HG03469 (cell line): ENCODE measurements around the gene ACOT2.
"Not testable (repeated sequence)": the region's sequence is repeated elsewhere in the genome, so short reads cannot be mapped to it uniquely, and the experiment has no call there.

Experiments used
- ATAC-seq: cut with Tn5 transposase; IDR thresholded peaks from one replicate; pipeline ENCODE4 v1.9.1; 2021; ENCODE audit warnings: mild to moderate bottlenecking, moderate library complexity, moderate number of reproducible peaks; ENCODE audit not compliant: unreplicated experiment

Gene ACOT2, protein sequence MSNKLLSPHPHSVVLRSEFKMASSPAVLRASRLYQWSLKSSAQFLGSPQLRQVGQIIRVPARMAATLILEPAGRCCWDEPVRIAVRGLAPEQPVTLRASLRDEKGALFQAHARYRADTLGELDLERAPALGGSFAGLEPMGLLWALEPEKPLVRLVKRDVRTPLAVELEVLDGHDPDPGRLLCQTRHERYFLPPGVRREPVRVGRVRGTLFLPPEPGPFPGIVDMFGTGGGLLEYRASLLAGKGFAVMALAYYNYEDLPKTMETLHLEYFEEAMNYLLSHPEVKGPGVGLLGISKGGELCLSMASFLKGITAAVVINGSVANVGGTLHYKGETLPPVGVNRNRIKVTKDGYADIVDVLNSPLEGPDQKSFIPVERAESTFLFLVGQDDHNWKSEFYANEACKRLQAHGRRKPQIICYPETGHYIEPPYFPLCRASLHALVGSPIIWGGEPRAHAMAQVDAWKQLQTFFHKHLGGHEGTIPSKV

DNA sequence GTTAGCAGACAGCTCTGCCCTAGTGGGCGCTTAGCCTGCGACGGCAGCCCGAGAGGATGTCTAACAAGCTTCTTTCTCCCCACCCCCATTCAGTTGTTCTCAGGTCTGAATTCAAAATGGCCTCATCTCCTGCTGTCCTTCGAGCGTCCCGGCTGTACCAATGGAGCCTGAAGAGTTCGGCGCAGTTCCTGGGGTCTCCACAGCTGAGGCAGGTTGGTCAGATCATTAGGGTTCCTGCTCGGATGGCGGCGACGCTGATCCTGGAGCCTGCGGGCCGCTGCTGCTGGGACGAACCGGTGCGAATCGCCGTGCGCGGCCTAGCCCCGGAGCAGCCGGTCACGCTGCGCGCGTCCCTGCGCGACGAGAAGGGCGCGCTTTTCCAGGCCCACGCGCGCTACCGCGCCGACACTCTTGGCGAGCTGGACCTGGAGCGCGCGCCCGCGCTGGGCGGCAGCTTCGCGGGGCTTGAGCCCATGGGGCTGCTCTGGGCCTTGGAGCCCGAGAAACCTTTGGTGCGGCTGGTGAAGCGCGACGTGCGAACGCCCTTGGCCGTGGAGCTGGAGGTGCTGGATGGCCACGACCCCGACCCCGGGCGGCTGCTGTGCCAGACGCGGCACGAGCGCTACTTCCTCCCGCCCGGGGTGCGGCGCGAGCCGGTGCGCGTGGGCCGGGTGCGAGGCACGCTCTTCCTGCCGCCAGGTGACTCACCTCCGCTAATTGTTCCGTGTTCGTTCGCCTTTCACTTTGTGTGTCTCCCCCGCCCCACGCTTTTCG is at the start of gene ACOT2:
Gene ACOT2 (plus strand): TSS at position 29 of the 774 bp plus-strand sequence. CDS start 28 bp downstream, at position 57.
- ATAC-seq, result peak; percentile 37

DNA sequence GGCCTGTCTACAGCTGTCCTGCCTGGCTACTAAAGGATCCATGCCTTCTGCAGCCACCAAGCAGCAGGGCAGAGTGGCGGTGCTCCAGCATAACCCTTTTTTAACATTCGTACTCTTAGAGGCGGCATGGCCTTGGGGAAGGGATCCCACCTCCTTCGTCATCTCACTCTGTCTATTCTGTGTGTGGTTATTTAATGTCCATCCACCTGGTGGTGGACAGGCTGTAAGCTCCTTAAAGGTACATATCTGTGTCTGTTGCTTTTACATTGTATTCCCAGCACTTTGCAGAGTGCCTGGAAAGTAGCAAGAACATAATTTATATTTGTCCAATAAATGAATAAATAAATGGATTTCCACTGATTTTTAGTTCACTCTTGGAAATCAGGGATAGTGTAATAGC is 47.8 kb upstream of the ACOT2 start:
- ATAC-seq, result no peak

DNA sequence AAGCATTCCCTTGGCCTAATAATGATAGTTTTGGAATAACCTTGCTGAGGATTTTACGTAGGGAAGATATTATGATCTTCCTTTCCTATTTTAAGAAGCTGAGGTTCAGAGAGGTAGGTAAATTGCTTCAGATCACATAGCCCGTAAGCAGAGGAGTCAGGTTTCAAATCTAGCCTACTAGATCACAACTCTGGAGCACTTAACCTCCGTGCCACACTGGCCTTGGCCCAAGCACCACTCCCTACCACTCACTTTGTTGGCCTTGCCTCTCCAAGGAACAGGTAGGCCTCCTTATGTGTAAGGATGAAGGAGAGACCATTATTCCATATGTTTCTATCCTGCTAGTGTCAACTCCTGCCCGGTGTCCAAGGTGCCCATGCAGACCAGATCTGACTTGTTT is 44.5 kb upstream of the ACOT2 start:
- no peak for ATAC-seq

DNA sequence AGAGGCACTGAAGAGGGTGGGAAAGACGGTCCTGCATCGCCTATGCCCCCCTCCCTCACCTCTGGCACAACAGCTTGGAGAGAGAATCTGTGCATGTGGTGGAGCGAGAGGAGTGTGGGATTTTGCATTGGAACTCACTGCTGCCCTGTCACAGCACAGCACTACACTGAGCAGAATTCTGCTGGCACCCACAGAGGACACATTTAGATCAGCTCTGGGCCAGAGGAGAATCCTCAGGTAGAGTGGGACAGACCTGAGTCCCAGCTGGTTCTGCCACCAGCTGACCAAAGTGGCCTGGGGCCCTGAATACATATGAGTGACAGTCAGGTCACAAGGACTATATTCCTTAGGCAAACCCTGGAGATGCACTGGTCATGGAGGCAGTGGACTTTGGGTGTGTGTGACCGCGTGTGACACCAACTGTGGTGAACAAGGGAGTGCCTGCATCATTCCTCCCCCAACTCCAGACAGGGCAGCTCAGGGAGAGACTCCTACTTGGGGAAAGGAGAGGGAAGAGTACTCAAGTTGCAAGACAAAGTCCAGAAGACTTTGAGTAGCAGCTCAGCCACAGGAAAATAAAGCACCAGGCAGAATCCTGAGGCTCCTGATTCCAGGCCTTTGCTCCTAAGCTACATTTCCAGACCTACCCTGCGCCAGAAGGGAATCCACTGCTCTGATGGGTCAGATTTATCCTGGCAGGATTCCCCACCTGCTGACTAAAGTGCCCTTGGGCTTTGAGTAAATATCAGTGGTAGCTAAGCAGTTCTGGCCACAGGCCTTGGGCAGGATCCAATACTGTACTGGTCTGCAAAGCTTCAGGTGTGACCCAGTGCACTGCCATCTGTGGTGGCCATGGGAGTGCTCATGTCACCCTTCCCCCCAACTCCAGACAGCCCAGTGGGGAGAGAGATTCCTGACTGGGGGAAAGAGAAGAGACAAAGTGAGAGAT is 42.7 kb upstream of the ACOT2 start:
- no peak for ATAC-seq

DNA sequence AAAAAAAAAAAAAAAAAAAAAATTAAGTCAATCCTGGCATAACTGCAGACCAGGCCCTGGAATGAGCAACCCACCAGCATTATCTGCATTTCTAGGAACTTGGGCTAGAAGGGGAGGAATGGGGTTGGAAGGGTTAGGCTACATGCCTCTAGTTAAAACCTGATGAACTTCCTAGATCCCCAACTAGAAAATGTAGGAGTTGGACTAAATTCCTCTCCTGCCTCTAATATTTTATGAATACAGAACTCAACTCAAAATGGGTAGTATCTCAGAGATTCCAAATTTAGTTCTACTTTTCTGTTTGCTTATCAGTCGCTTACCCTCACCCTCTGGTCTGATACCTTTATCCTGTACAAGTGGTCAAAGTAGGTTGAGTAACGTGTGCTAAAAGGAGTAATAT is 39.7 kb upstream of the ACOT2 start:
- ATAC-seq, result not testable (repeated sequence)

DNA sequence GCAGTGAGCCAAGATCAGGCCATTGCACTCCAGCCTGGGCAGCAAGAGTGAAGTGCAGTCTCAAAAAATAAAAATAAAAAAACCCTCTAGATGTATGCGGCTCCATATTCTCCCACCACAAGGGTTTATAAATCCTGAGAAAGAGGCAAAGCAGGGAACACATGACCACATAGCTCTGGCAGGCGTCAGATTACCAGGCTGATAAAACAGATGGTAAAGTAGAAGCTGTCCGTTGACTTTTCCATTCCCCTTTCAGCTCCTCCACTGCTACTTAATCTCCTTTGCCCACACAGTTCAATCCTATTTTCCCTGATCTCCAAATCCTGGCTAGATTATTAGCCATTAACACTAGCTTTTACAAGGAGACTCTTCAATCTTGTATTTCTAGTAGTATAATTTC is 37.0 kb upstream of the ACOT2 start:
- not testable (repeated sequence) for ATAC-seq

DNA sequence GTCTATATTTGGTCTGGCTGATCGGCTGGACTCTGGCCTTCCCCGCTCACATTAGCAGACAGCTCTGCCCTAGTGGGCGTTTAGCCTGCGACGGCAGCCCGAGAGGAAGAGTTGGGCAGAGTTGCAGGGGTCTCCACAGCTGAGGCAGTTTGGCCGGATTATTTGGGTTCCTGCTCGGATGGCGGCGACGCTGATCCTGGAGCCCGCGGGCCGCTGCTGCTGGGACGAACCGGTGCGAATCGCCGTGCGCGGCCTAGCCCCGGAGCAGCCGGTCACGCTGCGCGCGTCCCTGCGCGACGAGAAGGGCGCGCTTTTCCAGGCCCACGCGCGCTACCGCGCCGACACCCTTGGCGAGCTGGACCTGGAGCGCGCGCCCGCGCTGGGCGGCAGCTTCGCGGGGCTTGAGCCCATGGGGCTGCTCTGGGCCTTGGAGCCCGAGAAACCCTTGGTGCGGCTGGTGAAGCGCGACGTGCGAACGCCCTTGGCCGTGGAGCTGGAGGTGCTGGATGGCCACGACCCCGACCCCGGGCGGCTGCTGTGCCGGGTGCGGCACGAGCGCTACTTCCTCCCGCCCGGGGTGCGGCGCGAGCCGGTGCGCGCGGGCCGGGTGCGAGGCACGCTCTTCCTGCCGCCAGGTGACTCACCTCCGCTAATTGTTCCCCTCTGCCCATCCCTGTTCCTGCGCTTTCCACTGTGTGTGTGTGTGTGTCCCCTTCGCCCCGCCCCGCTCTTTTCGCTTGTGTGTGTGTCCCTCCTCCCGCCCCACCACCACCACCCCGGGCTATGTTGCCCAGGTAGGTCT is 31.6 kb upstream of the ACOT2 start:
- ATAC-seq, result not testable (repeated sequence)

DNA sequence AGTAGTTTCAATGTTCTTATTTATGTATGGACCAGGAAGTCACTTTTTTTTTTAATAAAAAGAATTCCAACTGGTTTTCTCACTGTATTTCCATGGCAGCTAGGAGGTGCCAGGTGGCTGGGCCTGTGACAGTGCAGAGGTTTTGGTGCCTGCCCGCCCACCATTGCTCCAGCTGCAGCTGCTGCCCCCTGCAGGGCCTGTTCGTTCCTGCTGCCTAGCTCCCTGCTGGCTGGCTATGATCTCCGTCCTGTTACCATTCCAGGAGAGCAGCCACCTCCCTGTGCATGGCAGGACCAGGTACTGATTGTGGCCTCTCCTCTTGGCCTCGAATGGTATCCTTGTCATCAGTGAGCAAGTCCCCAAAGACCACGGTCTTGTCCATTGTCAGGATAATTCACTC is 30.0 kb upstream of the ACOT2 start:
- ATAC-seq, result not testable (repeated sequence)

DNA sequence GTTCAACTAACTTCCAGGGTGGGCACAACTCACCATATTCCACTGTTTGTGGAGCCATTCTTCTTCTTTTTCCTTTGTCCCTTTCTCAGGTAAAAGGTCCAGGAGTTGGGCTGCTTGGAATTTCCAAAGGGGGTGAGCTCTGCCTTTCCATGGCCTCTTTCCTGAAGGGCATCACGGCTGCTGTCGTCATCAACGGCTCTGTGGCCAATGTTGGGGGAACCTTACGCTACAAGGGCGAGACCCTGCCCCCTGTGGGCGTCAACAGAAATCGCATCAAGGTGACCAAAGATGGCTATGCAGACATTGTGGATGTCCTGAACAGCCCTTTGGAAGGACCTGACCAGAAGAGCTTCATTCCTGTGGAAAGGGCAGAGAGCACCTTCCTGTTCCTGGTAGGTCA is 26.1 kb upstream of the ACOT2 start:
- not testable (repeated sequence) for ATAC-seq

DNA sequence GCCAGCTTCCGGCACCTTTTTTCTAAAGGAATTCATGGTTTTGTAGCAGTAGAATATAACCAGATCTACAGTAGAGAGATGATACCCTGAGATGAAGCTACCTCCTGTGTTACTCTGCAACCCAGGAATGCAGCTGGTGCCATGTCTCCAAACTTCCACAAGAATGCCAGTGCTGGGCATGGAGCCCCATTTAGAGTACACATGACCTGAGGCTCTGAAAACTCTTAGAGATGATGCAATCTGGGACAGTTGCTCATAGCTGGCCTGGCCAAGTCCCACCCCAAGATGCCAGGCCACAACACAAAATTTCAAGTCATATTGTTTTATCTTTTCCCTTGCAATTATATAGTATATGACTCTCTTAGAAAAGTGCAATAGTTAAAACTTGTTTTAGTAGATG is 23.7 kb upstream of the ACOT2 start:
- ATAC-seq, result not testable (repeated sequence)

DNA sequence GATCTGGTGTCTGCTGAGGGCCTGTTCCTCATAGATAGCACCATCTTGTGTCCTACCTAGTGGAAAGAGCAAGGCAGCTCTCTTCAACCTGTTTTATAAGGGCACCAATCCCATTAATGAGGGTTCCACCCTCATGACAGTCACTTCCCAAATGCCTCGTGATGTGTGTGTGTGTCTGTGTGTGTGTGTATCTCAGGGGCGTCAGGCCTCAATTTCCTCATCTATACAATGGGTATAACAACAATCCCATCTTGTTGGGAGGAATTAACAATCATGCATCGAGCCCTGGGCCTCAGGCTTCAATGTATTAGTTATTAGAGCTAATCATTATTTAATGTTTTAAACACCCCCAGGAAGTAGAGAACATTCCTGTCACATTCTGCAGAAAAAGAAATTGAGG is 19.9 kb upstream of the ACOT2 start:
- ATAC-seq, result not testable (repeated sequence)

DNA sequence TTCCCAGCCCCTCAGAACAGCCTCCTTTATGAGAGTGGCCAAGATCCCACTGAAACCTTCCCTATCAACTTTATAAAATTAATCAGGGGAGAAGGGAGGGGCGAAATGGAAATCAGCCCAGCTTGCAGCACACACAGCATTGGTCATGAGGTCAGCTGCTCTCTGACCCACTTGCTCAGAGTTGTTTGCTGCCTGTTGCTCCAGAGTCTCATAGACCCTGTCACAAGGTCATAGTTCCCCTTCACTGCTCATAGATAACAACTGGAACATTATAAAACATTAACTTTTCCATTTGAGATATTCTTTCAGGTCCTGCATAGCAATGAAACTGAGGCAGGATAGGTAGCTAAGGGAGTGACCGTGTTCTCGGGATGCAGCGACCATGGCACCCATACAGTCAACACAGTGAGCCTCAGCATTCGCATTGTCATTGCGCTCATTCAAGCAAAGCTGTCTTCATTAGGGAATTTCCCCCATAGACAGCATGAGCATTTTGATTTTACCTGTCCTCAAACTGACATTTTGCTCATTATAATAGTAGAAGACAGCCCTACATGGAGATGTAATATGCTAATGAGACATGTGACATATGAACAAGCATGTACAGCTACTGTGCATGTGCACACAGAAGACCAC is 19.0 kb upstream of the ACOT2 start:
- not testable (repeated sequence) for ATAC-seq

DNA sequence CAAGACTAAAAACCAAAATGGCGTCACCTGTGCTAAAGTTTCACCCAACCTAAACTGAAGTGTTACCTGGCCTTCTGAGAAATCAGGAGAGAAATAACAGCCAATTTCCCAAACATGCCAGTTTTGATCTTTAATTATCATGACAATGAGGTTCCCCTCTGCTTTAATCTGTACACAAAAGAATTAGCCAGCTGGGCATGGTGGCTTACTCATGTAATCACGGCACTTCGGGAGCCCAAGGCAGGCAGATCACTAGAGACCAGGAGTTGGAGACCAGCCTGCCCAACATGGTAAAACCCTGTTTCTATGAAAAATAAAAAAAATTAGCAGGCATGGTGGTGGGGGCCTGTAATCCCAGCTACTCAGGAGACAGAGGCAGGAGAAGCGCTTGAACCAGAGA is 15.2 kb upstream of the ACOT2 start:
- ATAC-seq, result no peak

DNA sequence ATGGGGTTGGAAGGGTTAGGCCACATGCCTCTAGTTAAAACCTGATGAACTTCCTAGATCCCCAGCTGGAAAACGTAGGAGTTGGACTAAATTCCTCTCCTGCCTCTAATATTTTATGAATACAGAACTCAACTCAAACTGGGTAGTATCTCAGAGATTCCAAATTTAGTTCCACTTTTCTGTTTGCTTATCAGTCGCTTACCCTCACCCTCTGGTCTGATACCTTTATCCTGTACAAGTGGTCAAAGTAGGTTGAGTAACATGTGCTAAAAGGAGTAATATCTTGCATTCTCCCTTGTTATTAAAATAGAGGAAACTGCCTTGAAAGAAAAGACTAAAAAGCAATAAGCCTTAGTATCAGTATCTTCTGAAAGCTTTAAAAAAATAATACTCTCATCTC is 11.8 kb upstream of the ACOT2 start:
- ATAC-seq, result not testable (repeated sequence)

DNA sequence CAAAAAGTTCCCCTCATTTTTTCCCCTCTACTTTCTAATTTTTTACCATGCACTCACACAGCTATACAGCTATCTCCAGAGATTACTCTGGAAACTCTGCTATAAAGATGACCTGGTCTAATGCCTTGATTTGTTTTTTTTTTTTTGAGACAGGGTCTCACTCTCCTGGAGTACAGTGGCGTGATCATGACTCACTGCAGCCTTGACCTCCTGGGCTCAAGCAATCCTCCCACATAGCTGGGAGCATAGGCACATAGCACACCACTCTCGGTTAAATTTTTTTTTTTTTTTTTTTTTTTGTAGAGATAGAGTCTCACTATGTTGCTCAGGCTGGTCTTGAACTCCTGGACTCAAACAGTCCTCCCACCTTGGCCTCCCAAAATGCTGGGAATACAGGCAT is 10.8 kb upstream of the ACOT2 start:
- ATAC-seq, result not testable (repeated sequence)

DNA sequence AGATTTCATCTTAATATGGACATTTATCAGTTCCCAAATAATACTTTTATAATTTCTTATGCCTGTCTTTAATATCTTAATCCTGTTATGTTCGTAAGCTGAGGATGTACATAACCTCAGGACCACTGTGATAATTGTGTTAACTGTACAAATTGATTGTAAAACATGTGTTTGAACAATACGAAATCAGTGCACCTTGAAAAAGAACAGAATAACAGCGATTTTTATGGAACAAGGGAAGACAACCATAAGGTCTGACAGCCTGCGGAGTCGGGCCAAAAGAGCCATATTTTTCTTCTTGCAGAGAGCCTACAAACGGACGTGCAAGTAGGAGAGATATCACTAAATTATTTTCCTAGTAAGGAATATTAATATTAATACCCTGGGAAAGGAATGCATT is 6.8 kb upstream of the ACOT2 start:
- ATAC-seq, result not testable (repeated sequence)

DNA sequence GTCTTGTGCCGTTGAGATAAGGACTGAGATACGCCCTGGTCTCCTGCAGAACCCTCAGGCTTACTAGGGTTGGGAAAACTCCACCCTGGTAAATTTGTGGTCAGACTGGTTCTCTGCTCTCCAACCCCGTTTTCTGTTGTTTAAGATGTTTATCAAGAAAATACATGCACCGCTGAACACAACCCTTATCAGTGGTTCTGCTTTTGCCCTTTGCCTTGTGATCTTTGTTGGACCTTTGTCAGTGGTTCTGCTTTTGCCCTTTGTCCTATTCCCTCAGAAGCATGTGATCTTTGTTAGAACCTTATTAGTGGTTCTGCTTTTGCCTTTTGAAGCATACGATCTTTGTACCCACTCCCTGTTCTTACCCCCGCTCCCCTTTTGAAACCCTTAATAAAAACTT is 6.3 kb upstream of the ACOT2 start:
- ATAC-seq, result not testable (repeated sequence)

DNA sequence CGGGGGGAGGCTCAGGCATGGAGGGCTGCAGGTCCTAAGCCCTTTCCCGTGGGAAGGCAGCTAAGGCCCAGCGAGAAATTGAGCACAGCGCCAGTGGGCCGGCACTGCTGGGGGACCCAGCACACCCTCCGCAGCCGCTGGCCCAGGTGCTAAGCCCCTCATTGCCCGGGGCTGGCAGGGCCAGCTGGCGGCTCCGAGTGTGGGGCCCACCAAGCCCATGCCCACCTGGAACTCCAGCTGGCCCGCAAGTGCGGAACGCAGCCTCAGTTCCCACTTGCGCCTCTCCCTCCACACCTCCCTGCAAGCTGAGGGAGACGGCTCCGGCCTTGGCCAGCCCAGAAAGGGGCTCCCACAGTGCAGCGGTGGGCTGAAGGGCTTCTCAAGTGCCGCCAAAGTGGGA is 2.6 kb upstream of the ACOT2 start:
- not testable (repeated sequence) for ATAC-seq

DNA sequence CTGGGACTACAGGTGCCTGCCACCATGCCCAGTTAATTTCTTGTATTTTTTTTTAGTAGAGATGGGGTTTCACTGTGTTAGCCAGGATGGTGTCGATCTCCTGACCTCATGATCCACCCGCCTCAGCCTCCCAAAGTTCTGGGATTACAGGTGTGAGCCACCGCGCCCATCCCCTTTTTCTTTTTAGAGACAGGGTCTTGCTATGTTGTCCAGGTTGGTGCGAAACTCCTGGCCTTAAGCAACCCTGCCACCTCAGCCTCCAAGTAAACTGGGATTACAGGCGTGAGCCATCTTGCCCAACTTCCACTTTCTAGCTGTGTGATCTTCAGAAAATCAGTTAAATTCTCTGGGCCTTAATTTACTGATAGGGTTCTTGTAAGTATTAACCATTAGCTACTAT is 2.1 kb upstream of the ACOT2 start:
- not testable (repeated sequence) for ATAC-seq
